H9 (cell line): ENCODE data around the gene FRRS1. TPM values are rescaled to one million over a fixed set of nuclear protein-coding genes. Genes with fewer than 3 reads are reported as not detected.

ENCODE experiments used
- DNase-seq: peaks from one replicate; pipeline ENCODE4 v3.0.0-alpha.2; 2017
- H2AFZ ChIP-seq: one replicate; pipeline ENCODE4 v1.6.1; 2013; ENCODE audit warnings: mild to moderate bottlenecking, low read length, control low read depth, moderate library complexity
- H2AK5ac ChIP-seq: 2 replicates; pipeline ENCODE4 v1.6.1; 2013; ENCODE audit warnings: low read length, control low read depth, mixed read lengths; ENCODE audit not compliant: insufficient read length
- H2BK120ac ChIP-seq: one replicate; pipeline ENCODE4 v1.6.1; 2013; ENCODE audit warnings: low read depth, mild to moderate bottlenecking, low read length, control low read depth, inconsistent platforms; ENCODE audit not compliant: poor library complexity, severe bottlenecking
- H2BK12ac ChIP-seq: 2 replicates; pipeline ENCODE4 v1.6.1; 2013; ENCODE audit warnings: low read length, control low read depth, mixed read lengths, low read depth; ENCODE audit not compliant: insufficient read length
- H2BK15ac ChIP-seq: 2 replicates; pipeline ENCODE4 v1.6.1; 2013; ENCODE audit warnings: low read depth, low read length, control low read depth
- H2BK20ac ChIP-seq: one replicate; pipeline ENCODE4 v1.6.1; 2013; ENCODE audit warnings: low read depth, mild to moderate bottlenecking, low read length, control low read depth, inconsistent platforms; ENCODE audit not compliant: poor library complexity, severe bottlenecking
- H2BK5ac ChIP-seq: 2 replicates; pipeline ENCODE4 v1.6.1; 2013; ENCODE audit warnings: low read length, control low read depth, mixed read lengths; ENCODE audit not compliant: insufficient read length
- H3K14ac ChIP-seq: 2 replicates; pipeline ENCODE4 v1.6.1; 2013; ENCODE audit warnings: low read length, control low read depth; ENCODE audit not compliant: insufficient read depth
- H3K18ac ChIP-seq: 2 replicates; pipeline ENCODE4 v1.6.1; 2013; ENCODE audit warnings: low read depth, mild to moderate bottlenecking, mixed read lengths, low read length, control low read depth; ENCODE audit not compliant: insufficient read length
- H3K23ac ChIP-seq: 2 replicates; pipeline ENCODE4 v1.6.1; 2013; ENCODE audit warnings: low read length, control low read depth, mixed read lengths, low read depth; ENCODE audit not compliant: insufficient read length
- H3K23me2 ChIP-seq: 2 replicates; pipeline ENCODE4 v1.6.1; 2013; ENCODE audit warnings: low read depth, mild to moderate bottlenecking, mixed read lengths, low read length, control low read depth; ENCODE audit not compliant: insufficient read length, poor library complexity, severe bottlenecking
- H3K27ac ChIP-seq: 2 replicates; pipeline ENCODE4 v1.5.1; 2013; ENCODE audit warnings: low read length, control low read depth, mixed read lengths, low read depth; ENCODE audit not compliant: insufficient read length
- H3K27me3 ChIP-seq: 2 replicates; pipeline ENCODE4 v1.6.1; 2013; ENCODE audit warnings: low read length, control low read depth, inconsistent platforms; ENCODE audit not compliant: insufficient read depth
- H3K4ac ChIP-seq: 2 replicates; pipeline ENCODE4 v1.6.1; 2013; ENCODE audit warnings: low read depth, mild to moderate bottlenecking, control low read depth, inconsistent platforms, low read length, moderate library complexity
- H3K4me1 ChIP-seq: 2 replicates; pipeline ENCODE4 v1.6.1; 2013; ENCODE audit warnings: low read length, control low read depth, inconsistent platforms; ENCODE audit not compliant: insufficient read depth
- H3K4me2 ChIP-seq: 2 replicates; pipeline ENCODE4 v1.6.1; 2013; ENCODE audit warnings: low read length, control low read depth, mixed read lengths; ENCODE audit not compliant: insufficient read length, insufficient read depth
- H3K56ac ChIP-seq: 2 replicates; pipeline ENCODE4 v1.6.1; 2013; ENCODE audit warnings: low read depth, mild to moderate bottlenecking, mixed read lengths, low read length, control low read depth; ENCODE audit not compliant: insufficient read length
- H3K79me1 ChIP-seq: 2 replicates; pipeline ENCODE4 v1.6.1; 2013; ENCODE audit warnings: low read depth, mild to moderate bottlenecking, moderate library complexity, low read length, control low read depth, inconsistent platforms; ENCODE audit not compliant: insufficient read depth, poor library complexity, severe bottlenecking
- H3K79me2 ChIP-seq: 2 replicates; pipeline ENCODE4 v1.6.1; 2013; ENCODE audit warnings: low read length, control low read depth, inconsistent platforms; ENCODE audit not compliant: insufficient read depth
- H3K9ac ChIP-seq: 2 replicates; pipeline ENCODE4 v1.6.1; 2013; ENCODE audit warnings: low read length, control low read depth, mixed read lengths; ENCODE audit not compliant: insufficient read length; ENCODE audit errors: extremely low read depth
- H3K9me3 ChIP-seq: one replicate; pipeline ENCODE4 v1.6.1; 2013; ENCODE audit warnings: low read depth, low read length, inconsistent platforms; ENCODE audit not compliant: control insufficient read depth
- H3T11ph ChIP-seq: one replicate; pipeline ENCODE4 v1.6.1; 2013; ENCODE audit warnings: mild to moderate bottlenecking, low read length, control low read depth, inconsistent platforms
- H4K20me1 ChIP-seq: one replicate; pipeline ENCODE4 v1.6.1; 2013; ENCODE audit not compliant: control insufficient read depth, insufficient read length, insufficient read depth
- H4K5ac ChIP-seq: 2 replicates; pipeline ENCODE4 v1.6.1; 2013; ENCODE audit warnings: low read depth, mild to moderate bottlenecking, mixed read lengths, low read length, control low read depth; ENCODE audit not compliant: insufficient read length
- H4K8ac ChIP-seq: replicated peaks from 2 replicates; pipeline ENCODE4 v1.6.1; 2013; ENCODE audit warnings: low read length, control low read depth, mixed read lengths, low read depth; ENCODE audit not compliant: insufficient read length
- H4K91ac ChIP-seq: 2 replicates; pipeline ENCODE4 v1.6.1; 2013; ENCODE audit warnings: low read depth, mild to moderate bottlenecking, moderate library complexity, mixed read lengths, low read length, control low read depth; ENCODE audit not compliant: insufficient read length
- H3K27ac Mint-ChIP-seq, 3 experiments: 2 replicates in 2 of 3; 3 replicates in 1 of 3; pipeline ENCODE4 v1.8.0; 2020 to 2021; ENCODE audit warnings: mixed read lengths in 3 of 3, mild to moderate bottlenecking in 1 of 3, moderate library complexity in 1 of 3
- H3K27me3 Mint-ChIP-seq: 2 replicates; pipeline ENCODE4 v1.8.0; 2021; ENCODE audit warnings: low read depth, mild to moderate bottlenecking, moderate library complexity, mixed read lengths
- H3K36me3 Mint-ChIP-seq, 3 experiments: 2 replicates in 2 of 3; 3 replicates in 1 of 3; pipeline ENCODE4 v1.8.0; 2020 to 2021; ENCODE audit warnings: low read depth in 3 of 3, mixed read lengths in 3 of 3; ENCODE audit not compliant: insufficient read depth in 1 of 3
- H3K4me1 Mint-ChIP-seq, 2 experiments: 2 replicates each; pipeline ENCODE4 v1.8.0; 2020; ENCODE audit warnings: mixed read lengths in 2 of 2
- H3K4me3 Mint-ChIP-seq, 2 experiments: 2 replicates in 1 of 2; 3 replicates in 1 of 2; pipeline ENCODE4 v1.8.0; 2020 to 2021; ENCODE audit warnings: mild to moderate bottlenecking in 2 of 2, mixed read lengths in 2 of 2, moderate library complexity in 1 of 2
- H3K9me3 Mint-ChIP-seq, 2 experiments: 2 replicates in 1 of 2; 3 replicates in 1 of 2; pipeline ENCODE4 v1.8.0; 2020; ENCODE audit warnings: mild to moderate bottlenecking in 2 of 2, mixed read lengths in 2 of 2, moderate library complexity in 1 of 2
- WGBS: extraction: QIAGEN DNeasy Blood & Tissue Kit; methylation state at CpG from one replicate; pipeline ENCODE4 v1.1.7; 2013; ENCODE audit warnings: missing lambda C conversion rate, low lambda C conversion rate, mixed read lengths; ENCODE audit not compliant: insufficient read length; ENCODE audit errors: extremely low coverage; 5-methylcytosine and 5-hydroxymethylcytosine counted together
- total RNA-seq: library from RNA; stranded (reverse); gene quantifications from 2 replicates; pipeline ENCODE4 v1.2.1, GENCODE V29; 2021
- TF ChIP-seq, protein P1 (sequence below): fragments of 200-600 bp; sonication (generic); conservative IDR thresholded peaks from 3 replicates; pipeline ENCODE4 v1.8.0; 2021; ENCODE audit warnings: antibody characterized with exemption, mild to moderate bottlenecking

The FRRS1 gene
- total RNA-seq, 1 experiment from 2014 or later = 5.6 TPM

DNA sequence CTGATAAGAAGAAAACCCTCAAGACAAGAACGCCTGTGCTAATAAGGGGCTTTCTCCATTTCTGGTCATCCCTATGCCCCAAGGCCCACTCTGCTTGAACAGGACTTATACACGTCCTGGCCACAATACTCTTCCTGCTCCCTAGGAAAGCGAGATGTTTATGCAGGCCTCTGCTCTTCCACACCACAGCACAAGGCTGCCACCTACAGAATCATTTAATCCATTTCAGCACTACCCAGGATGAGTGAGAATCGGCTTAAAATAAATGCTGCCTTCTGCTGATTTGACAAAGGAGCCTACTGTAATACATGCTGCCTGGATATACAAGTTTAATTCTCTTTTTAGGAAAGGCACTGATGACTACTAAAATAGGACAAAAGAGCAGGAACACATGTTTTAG, 29.4 kb downstream of the FRRS1 start:
- no peak overlapping the region for H2BK15ac ChIP-seq
- no peaks in the 10 kb centered on the region for H3K27me3 Mint-ChIP-seq
- no peak overlapping the region for H3K9ac ChIP-seq
- H3K9me3 ChIP-seq = no peaks in the 10 kb centered on the region
- H4K5ac ChIP-seq = no peak overlapping the region
- H4K91ac ChIP-seq = no peak overlapping the region
- H4K8ac ChIP-seq = no peak overlapping the region
- no peak overlapping the region for H2BK20ac ChIP-seq
- no peak overlapping the region for H2BK5ac ChIP-seq
- no peak overlapping the region for H3K56ac ChIP-seq
- no peaks in the 10 kb centered on the region for H3K79me2 ChIP-seq
- peaks cover 6% of the 10 kb centered on the region in 2 experiments; a peak in 3 of 4 replicates for H3K4me1 Mint-ChIP-seq
- H2BK120ac ChIP-seq = no peak overlapping the region
- no peak overlapping the region for H3K4me2 ChIP-seq
- H3K27ac Mint-ChIP-seq = peak overlapping the region in 1 of 3 experiments; percentile 61; a peak in 1 of 7 replicates
- H3K23me2 ChIP-seq = no peaks in the 10 kb centered on the region
- no peak overlapping the region for H3T11ph ChIP-seq
- no peak overlapping the region for H3K27ac ChIP-seq
- H3K79me1 ChIP-seq = no peaks in the 10 kb centered on the region
- H3K18ac ChIP-seq = no peak overlapping the region
- no CpG with 5 or more reads among the region's 4 CpGs for WGBS
- no peak overlapping the region for H3K4me3 Mint-ChIP-seq
- no peak overlapping the region for H2AK5ac ChIP-seq
- no peaks in the 10 kb centered on the region; a peak in 2 of 7 replicates for H3K36me3 Mint-ChIP-seq
- H3K14ac ChIP-seq = no peak overlapping the region
- no peak overlapping the region for H3K23ac ChIP-seq
- no peak overlapping the region for H3K4ac ChIP-seq
- no peaks in the 10 kb centered on the region; the same call in 1 of the 2 replicates for H3K4me1 ChIP-seq
- TF ChIP-seq, protein P1, sequence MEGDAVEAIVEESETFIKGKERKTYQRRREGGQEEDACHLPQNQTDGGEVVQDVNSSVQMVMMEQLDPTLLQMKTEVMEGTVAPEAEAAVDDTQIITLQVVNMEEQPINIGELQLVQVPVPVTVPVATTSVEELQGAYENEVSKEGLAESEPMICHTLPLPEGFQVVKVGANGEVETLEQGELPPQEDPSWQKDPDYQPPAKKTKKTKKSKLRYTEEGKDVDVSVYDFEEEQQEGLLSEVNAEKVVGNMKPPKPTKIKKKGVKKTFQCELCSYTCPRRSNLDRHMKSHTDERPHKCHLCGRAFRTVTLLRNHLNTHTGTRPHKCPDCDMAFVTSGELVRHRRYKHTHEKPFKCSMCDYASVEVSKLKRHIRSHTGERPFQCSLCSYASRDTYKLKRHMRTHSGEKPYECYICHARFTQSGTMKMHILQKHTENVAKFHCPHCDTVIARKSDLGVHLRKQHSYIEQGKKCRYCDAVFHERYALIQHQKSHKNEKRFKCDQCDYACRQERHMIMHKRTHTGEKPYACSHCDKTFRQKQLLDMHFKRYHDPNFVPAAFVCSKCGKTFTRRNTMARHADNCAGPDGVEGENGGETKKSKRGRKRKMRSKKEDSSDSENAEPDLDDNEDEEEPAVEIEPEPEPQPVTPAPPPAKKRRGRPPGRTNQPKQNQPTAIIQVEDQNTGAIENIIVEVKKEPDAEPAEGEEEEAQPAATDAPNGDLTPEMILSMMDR = peak; percentile 68
- no peaks in the 10 kb centered on the region for H3K9me3 Mint-ChIP-seq
- H2BK12ac ChIP-seq = no peak overlapping the region
- peak; percentile 57 for DNase-seq
- no peaks in the 10 kb centered on the region; the same call in 1 of the 2 replicates for H3K27me3 ChIP-seq
- no peak overlapping the region for H2AFZ ChIP-seq
- no peaks in the 10 kb centered on the region for H4K20me1 ChIP-seq
